Keratinocyte (primary cell): Measurements from ENCODE around the gene CREB5.

Experiments used
- CTCF ChIP-seq, 3 experiments: IDR thresholded peaks in 1 of 3; conservative IDR thresholded peaks in 1 of 3; optimal IDR thresholded peaks in 1 of 3; 2 replicates in 2 of 3; 3 replicates in 1 of 3; pipeline versions ENCODE3 to v1.5.1; 2011; ENCODE audit warnings: low read length in 3 of 3, mild to moderate bottlenecking in 3 of 3, moderate library complexity in 2 of 3, control low read depth in 1 of 3, inconsistent platforms in 1 of 3; ENCODE audit not compliant: insufficient read depth in 2 of 3; ENCODE audit errors: extremely low read depth in 1 of 3
- EZH2 ChIP-seq: IDR thresholded peaks from one replicate; pipeline ENCODE4 v1.6.1; 2012; ENCODE audit warnings: inconsistent platforms, mild to moderate bottlenecking, low read length, moderate library complexity

- TF ChIP-seq CTCF (optimal IDR thresholded peaks at IDR 0.05 in 1 of 3, IDR thresholded peaks at IDR 0.05 in 1 of 3, conservative IDR thresholded peaks at IDR 0.05 in 1 of 3; ENCODE audit: extremely low read depth in 1 of 3, insufficient read depth in 2 of 3, low read length in 3 of 3) (no peak), EZH2 (peak; percentile 39)
Measured at GRCh38 chr7:28544453-28545117, 132.3 kb downstream of the CREB5 start.
